NOMO-1 (cell line): ENCODE data around the gene NFATC1.
"Not testable (repeated sequence)": the region's sequence is repeated elsewhere in the genome, so short reads cannot be mapped to it uniquely, and the experiment has no call there.

ENCODE experiments used
- DNase-seq, 2 experiments: peaks; one replicate each; lab custom pipeline; 2025; ENCODE audit not compliant: unreplicated experiment in 2 of 2; lab: John Stamatoyannopoulos, UW

The NFATC1 gene

GRCh38 chr18:79469309-79469708 is 73.6 kb downstream of the NFATC1 start:
- no peak for DNase-seq

- DNase-seq = no peak
These were observed 74.2 kb downstream of the NFATC1 start for GRCh38 chr18:79469751-79470505.

- no peak for DNase-seq
These were observed 74.8 kb downstream of the NFATC1 start for GRCh38 chr18:79470547-79470946.

DNA sequence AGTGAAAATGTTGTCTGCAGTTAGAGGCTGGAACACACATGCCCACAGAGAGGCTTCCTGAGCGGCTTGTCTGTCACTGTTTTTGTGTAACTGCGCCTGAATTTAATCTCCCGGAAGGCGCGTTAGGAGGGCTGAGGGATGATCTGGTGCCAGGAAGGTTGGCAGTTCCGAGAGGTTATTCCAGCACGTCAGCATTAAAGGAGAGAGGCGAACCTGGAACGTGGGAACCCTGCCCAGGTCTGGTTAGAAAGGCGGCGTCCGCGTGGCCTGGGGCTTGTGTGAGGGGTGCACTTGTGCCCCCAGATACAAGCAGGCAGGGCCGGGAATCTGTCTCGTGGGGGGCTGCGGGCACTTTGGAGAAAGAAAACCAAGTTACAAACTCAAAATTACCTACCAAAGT is 75.3 kb downstream of the NFATC1 start:
- no peak for DNase-seq

DNA sequence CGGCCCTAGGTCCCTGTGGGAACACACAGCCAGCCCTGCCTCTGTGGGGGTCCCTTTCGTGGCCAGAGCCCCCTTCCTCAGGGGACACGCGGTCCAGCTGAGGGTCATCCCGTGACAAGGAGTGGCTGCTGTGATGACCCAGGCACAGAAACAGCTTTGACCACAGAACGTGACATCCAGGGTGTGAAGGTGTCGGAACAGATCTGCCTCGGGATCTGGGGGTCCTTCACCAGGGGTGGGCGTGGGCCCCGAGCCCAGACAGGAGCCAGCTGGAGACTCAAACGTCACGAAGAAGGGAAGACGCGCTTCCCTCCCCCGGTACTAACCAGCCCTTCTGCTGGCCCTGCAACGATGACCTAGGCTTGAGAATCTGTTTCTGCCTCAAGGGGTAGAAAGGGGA is 75.9 kb downstream of the NFATC1 start:
- no peak for DNase-seq

DNA sequence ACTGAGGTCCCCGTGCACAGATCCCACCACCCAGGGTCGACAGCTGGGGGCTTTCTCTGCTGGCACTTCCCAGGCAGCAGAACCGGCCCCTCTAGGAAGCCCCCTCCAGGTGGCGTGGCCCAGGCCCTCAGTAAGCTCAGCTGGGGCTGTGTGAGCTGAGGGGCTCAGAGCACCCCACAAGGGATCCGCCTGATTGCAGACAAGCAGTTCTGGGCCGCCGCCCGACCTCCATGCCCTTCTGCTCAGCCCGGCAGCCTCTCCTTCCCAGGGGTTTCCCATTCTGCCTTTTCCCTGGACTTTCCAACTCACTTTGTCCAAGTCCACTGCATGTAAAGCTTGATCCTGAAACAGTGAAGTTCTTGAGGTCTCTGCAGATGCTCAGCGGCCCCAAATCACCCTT is 76.4 kb downstream of the NFATC1 start:
- no peak for DNase-seq

GRCh38 chr18:79472946-79473345 is 77.2 kb downstream of the NFATC1 start:
- no peak for DNase-seq

DNA sequence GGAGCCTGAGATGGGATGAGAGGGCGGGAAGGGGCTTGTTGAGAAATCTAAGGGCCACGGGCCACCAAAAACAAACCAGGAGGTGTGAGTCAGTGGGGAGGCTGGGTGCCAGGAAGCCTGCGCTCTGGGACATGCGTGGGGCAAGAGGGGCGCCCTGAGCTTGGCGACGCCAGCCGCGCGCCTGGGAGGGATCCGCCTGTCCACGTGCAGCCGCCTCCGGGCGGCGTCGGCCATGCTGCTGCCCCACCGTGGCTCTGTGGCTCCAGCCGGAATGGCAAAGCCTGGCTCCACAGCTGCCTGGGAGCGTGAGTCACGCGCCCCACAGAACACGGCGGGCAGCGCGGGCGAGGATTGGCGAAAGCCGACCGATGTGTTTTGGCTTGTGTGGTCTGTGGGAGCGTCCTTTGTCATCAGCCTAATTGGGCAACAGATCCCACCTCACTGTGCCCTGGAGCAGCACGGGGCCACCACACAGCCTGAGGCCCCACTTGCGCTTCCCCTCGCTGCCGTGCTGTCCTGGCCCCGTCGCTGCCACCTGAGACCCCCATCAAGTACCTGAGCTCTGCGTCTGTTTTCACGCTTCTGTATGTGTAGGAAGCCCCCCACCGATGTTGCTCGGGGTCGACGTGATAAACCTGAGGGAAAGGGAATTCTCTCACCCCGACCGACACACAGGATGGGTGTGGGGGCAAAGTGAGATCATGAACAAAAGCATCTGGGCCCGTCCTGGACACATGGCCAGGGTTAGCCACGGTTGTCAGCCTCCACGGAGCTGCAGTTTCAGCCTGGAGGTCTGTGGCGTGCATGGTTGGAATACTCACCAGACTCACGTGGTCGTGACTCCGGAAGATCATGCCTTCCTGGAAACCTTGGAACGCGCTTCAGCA is 80.5 kb downstream of the NFATC1 start:
- DNase-seq = no peak

GRCh38 chr18:79476918-79477571 is 81.3 kb downstream of the NFATC1 start:
- DNase-seq = no peak

DNA sequence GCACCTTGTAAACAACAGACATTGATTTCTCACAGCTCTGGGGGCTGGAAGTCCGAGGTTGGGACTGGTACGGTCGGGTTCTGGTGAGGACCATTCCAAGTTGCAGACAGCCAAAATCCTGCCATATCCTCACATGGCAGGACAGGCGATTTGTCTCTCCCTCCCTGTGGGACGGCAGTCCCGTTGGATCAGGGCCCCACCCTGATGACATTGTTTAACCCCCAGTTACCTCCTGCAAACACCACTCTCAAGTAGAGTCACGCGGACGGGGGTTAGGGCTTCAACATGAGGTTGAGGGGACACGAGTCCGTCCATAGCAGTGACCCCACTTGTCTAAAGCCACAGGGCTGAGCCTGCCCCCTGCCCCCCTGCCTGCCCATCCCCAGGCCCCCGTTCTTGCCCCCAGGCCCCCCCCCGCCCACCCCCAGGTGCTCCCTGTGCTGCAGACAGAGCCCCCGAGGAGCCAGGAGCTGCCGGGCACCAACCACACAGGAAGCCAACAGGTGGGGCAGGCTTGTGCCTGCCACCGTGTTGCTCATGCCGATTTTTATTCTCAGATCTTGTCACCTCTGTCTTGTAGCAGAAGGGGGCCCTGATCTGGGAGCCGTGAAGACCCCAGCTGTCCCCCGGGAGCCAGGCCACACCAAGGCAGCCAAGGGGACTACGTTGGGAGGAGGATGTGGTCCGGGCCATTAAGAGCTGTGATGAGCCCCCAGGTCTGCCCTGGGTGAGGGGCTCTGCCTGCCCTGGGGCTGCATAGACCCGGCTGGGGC is 82.2 kb downstream of the NFATC1 start:
- no peak for DNase-seq

GRCh38 chr18:79478484-79479115 is 82.9 kb downstream of the NFATC1 start:
- no peak for DNase-seq

GRCh38 chr18:79479116-79479760 is 83.5 kb downstream of the NFATC1 start:
- DNase-seq = no peak

DNA sequence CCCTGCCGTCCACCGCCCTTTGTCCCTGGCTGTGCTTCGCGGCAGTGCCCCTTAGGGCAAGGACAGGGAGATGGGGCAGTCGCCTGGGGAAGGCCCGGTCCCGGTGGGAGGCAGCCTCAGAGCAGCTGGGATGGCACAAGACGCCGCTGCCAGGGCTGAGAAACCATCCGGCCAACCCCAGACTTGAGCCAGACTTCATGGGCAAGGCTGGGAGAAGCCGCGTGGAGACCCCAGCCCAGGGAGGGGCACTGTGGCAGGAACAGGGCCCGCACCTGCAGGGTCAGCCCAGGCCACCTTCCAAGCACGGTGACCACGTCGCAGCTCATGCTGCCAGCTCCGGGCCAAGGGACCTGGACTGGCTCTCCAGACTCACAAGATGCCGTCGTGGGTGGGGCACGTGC is 84.0 kb downstream of the NFATC1 start:
- DNase-seq = no peak

DNA sequence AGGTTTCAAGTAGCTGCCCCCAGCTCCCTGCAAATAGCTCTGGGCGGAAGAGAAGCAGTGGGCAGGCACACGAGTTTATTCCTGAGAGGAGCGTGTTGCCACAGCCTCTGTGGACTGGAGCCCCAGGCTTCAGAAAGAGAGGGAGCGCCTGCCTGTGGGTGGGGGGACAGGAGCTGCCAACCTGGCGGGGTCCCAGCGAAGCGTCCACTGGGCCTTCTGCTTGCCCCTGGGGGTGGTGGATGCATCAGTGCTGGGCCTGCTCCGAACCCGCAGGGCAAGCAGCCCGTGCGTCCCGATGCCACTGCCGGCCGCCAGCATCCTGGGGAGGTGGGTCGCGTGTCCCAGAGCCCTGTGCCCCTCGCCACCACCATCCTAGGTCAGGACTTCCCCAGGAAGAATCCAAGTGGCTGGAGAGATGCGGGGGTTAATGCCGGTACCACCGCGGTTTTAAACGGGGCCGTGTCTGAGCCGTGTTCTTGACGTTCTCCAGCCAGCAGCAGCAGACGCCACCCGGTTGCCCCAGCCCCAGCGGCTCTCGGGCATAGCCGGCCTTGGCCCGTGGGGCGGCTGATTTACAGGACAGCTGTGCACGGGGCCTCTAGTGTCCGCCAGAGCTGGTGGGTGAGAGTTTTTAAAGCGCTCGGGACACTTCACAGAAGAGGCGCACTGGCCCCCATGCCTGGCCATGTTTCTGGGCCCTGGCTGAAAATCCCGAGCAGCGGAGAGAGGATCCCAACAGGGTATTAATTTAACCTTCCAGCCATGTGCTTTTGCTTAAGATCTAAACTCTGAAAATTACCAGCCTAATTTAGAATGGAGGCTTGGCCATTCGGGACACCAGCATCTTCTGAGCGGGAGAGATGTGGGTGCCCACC is 84.7 kb downstream of the NFATC1 start:
- no peak for DNase-seq

DNA sequence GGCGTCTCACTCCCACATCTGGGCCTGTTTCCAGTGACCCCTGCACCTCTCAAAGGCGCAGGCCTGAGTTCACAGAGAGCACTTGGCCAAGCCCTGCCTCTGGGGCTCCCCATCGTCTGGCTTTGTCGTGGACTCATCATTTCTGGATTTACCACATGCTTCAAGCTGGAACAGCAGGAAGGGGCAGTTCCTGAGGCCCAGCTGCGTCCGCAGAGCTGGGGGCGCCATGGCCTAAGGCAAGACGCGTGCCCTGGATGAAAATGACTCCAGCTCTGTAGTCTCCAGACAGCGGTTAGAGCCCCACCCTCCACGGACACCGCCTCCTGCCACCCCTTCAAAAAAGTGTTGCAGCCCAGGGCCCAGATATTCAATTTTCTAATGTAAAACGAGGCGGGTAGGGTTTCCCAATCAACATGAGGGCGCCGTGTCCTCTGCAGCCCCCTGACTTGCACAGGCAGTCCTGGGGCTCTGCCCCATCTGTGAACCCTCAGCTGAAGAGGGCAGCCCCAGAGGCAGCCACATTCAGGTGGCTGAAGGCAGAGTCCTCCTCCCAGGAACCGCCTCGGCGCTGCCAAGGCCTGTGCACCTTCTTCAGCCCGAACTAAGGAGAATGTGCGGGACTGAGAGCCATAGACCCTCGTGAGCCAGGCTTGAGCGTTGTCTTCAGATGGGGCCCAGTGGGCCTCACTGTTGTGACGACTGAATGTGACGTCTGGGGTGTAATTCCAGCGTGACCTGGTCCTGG is 85.5 kb downstream of the NFATC1 start:
- no peak for DNase-seq

- DNase-seq = not testable (repeated sequence)
These were observed 87.7 kb downstream of the NFATC1 start for GRCh38 chr18:79483393-79483792.

DNA sequence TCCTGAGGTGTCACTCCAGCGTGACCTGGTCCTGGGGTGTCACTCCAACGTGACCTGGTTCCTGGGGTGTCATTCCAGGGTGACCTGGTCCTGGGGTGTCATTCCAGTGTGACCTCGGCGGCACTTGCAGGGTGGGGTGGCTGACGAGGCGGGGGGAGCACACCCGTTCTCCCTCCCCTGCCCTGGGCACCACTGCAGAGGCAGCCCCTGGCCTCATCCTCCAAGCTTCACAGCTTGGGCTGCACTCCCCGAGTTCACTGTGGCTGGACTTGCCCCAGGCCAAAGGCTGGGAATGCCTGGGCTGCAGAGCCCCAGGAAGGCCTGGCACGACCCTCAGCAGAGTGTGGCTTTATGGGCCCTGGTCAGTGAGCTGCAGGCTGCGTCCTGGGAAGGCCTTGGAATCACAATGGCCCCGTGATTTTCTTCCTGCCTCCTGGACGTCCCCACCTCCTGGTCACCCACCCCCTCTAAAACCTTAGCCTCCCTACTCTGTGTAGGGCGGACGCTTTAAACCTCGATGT is 88.3 kb downstream of the NFATC1 start:
- DNase-seq = no peak
